Measurements from ENCODE around the gene NUFIP2.
"Not testable (repeated sequence)": the region's sequence is repeated elsewhere in the genome, so short reads cannot be mapped to it uniquely, and the experiment has no call there.

- not testable (repeated sequence) for TF ChIP-seq CTCF, EZH2phosphoT487, EZH2 (IDR thresholded peaks at IDR 0.05)
Observed at GRCh38 chr17:29221338-29221737, 72.6 kb downstream of the NUFIP2 start.
